ENCODE measurements around the gene RBL1. TPM values are rescaled to one million over a fixed set of nuclear protein-coding genes. Genes with fewer than 3 reads are reported as not detected.
"Not testable (repeated sequence)": the region's sequence is repeated elsewhere in the genome, so short reads cannot be mapped to it uniquely, and the experiment has no call there.

Gene RBL1
- total and polyA plus RNA-seq, 10 of the 15 experiments (the other 5 are each of a cell fraction or from before 2014, with no cell fraction given) = 4.5 to 51.1 (median 24.9) TPM

GRCh38 chr20:37020636-37021035 is 75.2 kb downstream of the RBL1 start (continued):
- TF ChIP-seq SREBF2 (IDR thresholded peaks at IDR 0.05; ENCODE audit: low read length) = no peak
- no peak for TF ChIP-seq NR2C1 (IDR thresholded peaks at IDR 0.05)
- no peak for TF ChIP-seq NR2F1 (conservative IDR thresholded peaks at IDR 0.05)
- no peak for TF ChIP-seq SMAD5 (IDR thresholded peaks at IDR 0.05; ENCODE audit: low read depth)
- no peak for TF ChIP-seq CREM (IDR thresholded peaks at IDR 0.05; ENCODE audit: low read depth)
- no peak for TF ChIP-seq CREB1 (IDR thresholded peaks at IDR 0.05; ENCODE audit: low read depth)
- TF ChIP-seq HDAC2 (IDR thresholded peaks at IDR 0.05) = no peak
- TF ChIP-seq DPF2 (IDR thresholded peaks at IDR 0.05) = no peak
- TF ChIP-seq EGR1 (IDR thresholded peaks at IDR 0.05; ENCODE audit: borderline replicate concordance in 1 of 2, low read depth in 2 of 2, low read length in 2 of 2) = no peak
- no peak for TF ChIP-seq SREBF1 (IDR thresholded peaks at IDR 0.05; ENCODE audit: low read length)
- no peak for TF ChIP-seq GATAD2B (conservative IDR thresholded peaks at IDR 0.05; ENCODE audit: low read depth)

GRCh38 chr20:37012631-37013030 is 83.2 kb downstream of the RBL1 start:
- not testable (repeated sequence) for FAIRE-seq

More at GRCh38 chr20:37012631-37013030, 83.2 kb downstream of the RBL1 start:
- H3K27ac ChIP-seq (ENCODE audit: control insufficient read depth, insufficient read depth); H3K27me3 ChIP-seq (replicated peaks in 1 of 2; ENCODE audit: control insufficient read depth in 2 of 2, insufficient read depth in 2 of 2, low read length in 1 of 2); POLR2A ChIA-PET; H3K4me2 ChIP-seq (ENCODE audit: control insufficient read depth, insufficient read depth); H3K9ac ChIP-seq (ENCODE audit: control insufficient read depth, insufficient read depth, low read length); H4K20me1 ChIP-seq (ENCODE audit: control insufficient read depth, insufficient read depth); SMC1A ChIA-PET (ENCODE audit: uncharacterized antibody, unreplicated experiment); ATAC-seq; DNase-seq (ENCODE audit: low read depth, low spot score); H3K79me2 ChIP-seq (ENCODE audit: control insufficient read depth, insufficient read depth, low read length); RAD21 ChIA-PET (ENCODE audit: unreplicated experiment); H2AFZ ChIP-seq (ENCODE audit: control insufficient read depth, low read depth, low read length); in situ Hi-C loops (cut with MboI); intact Hi-C loops (cut with micrococcal nuclease; ENCODE audit: unreplicated experiment); BruUV-seq (replicated peaks); H3K9me3 ChIP-seq (replicated peaks; ENCODE audit: control insufficient read depth, insufficient read depth, low read length); H3K4me3 ChIP-seq; H3K36me3 ChIP-seq (ENCODE audit: control insufficient read depth in 2 of 2, insufficient read depth in 2 of 2, low read length in 1 of 2); CTCF ChIA-PET: not testable (repeated sequence)
- 100% methylated on average over 5 of the region's 28 CpGs for WGBS (ENCODE audit: insufficient coverage, insufficient replicate concordance, low lambda C conversion rate, missing lambda C conversion rate)
- H3K4me1 ChIP-seq (ENCODE audit: control insufficient read depth, insufficient read depth, low read length) = peaks cover 13% of the 10 kb centered on the region
